Astrocyte (in vitro differentiated cells and primary cell): ENCODE data around the gene HECW1. TPM values are rescaled to one million over a fixed set of nuclear protein-coding genes. Genes with fewer than 3 reads are reported as not detected.
A peak's percentile ranks its signal among the peaks of the same experiment; 100 is the strongest.

Experiments
- DNase-seq: peaks from one replicate; pipeline ENCODE4 v3.0.0-alpha.2; 2010; ENCODE audit warnings: low read depth
- FAIRE-seq: peaks from 2 replicates; lab custom pipeline; 2011; peaks lifted over from hg19 to GRCh38; lab: Jason Lieb, UNC
- H2AFZ ChIP-seq: 2 replicates; pipeline ENCODE4 v1.6.0; 2012; ENCODE audit warnings: low read depth, low read length, inconsistent platforms
- H3K27ac ChIP-seq: 2 replicates; pipeline ENCODE4 v1.5.1; 2011; ENCODE audit warnings: low read depth, low read length, inconsistent platforms
- H3K27me3 ChIP-seq: 2 replicates; pipeline ENCODE4 v1.6.0; 2011; ENCODE audit warnings: low read length, inconsistent platforms; ENCODE audit not compliant: insufficient read depth
- H3K36me3 ChIP-seq: 2 replicates; pipeline ENCODE4 v1.5.1; 2011; ENCODE audit warnings: low read length, inconsistent platforms; ENCODE audit not compliant: insufficient read depth
- H3K4me1 ChIP-seq: 2 replicates; pipeline ENCODE4 v1.5.1; 2011; ENCODE audit warnings: low read length, inconsistent platforms; ENCODE audit not compliant: insufficient read depth
- H3K4me2 ChIP-seq: 2 replicates; pipeline ENCODE4 v1.6.0; 2012; ENCODE audit warnings: low read length, inconsistent platforms
- H3K4me3 ChIP-seq: 2 replicates; pipeline ENCODE4 v1.5.1; 2011; ENCODE audit warnings: low read depth, mild to moderate bottlenecking, low read length, inconsistent platforms; ENCODE audit not compliant: insufficient read depth
- H3K79me2 ChIP-seq: 2 replicates; pipeline ENCODE4 v1.6.0; 2012; ENCODE audit warnings: mild to moderate bottlenecking, low read length, inconsistent platforms; ENCODE audit not compliant: insufficient read depth
- H3K9ac ChIP-seq: 2 replicates; pipeline ENCODE4 v1.6.0; 2012; ENCODE audit warnings: mild to moderate bottlenecking, low read length, inconsistent platforms
- H3K9me3 ChIP-seq: 2 replicates; pipeline ENCODE4 v1.5.1; 2012; ENCODE audit warnings: low read depth, mild to moderate bottlenecking, low read length, inconsistent platforms; ENCODE audit not compliant: insufficient read depth
- H4K20me1 ChIP-seq: 2 replicates; pipeline ENCODE4 v1.6.0; 2012; ENCODE audit warnings: low read length, inconsistent platforms; ENCODE audit not compliant: insufficient read depth
- H3K27ac Mint-ChIP-seq: one replicate; pipeline ENCODE4 v1.8.0; 2021; ENCODE audit warnings: mild to moderate bottlenecking, mixed read lengths; ENCODE audit not compliant: unreplicated experiment
- H3K27me3 Mint-ChIP-seq: one replicate; pipeline ENCODE4 v1.8.0; 2021; ENCODE audit warnings: low read depth, mixed read lengths; ENCODE audit not compliant: unreplicated experiment
- H3K36me3 Mint-ChIP-seq: one replicate; pipeline ENCODE4 v1.8.0; 2021; ENCODE audit warnings: low read depth, mixed read lengths; ENCODE audit not compliant: unreplicated experiment
- H3K4me1 Mint-ChIP-seq: one replicate; pipeline ENCODE4 v1.8.0; 2021; ENCODE audit warnings: low read depth, mixed read lengths; ENCODE audit not compliant: unreplicated experiment
- H3K4me3 Mint-ChIP-seq: one replicate; pipeline ENCODE4 v1.8.0; 2021; ENCODE audit warnings: mild to moderate bottlenecking, moderate library complexity, mixed read lengths; ENCODE audit not compliant: unreplicated experiment
- H3K9me3 Mint-ChIP-seq: one replicate; pipeline ENCODE4 v1.8.0; 2021; ENCODE audit warnings: mild to moderate bottlenecking, mixed read lengths; ENCODE audit not compliant: unreplicated experiment
- CTCF ChIP-seq: IDR thresholded peaks from 2 replicates; pipeline ENCODE4 v1.5.1; 2011; ENCODE audit warnings: low read depth, mild to moderate bottlenecking, inconsistent platforms, low read length, moderate library complexity; ENCODE audit not compliant: insufficient read depth
- EZH2 ChIP-seq: IDR thresholded peaks from 2 replicates; pipeline ENCODE4 v1.6.1; 2012; ENCODE audit warnings: mild to moderate bottlenecking, low read length, inconsistent platforms; ENCODE audit not compliant: insufficient read depth
- total RNA-seq: library from RNA; stranded (reverse); gene quantifications from 2 replicates; pipeline ENCODE4 v1.2.1, GENCODE V29; 2021

Gene HECW1
- total RNA-seq, 1 donor from 2014 or later, result 3.3 TPM

- H3K4me3 Mint-ChIP-seq, result no peak overlapping the region
- Histone ChIP-seq H4K20me1 (no peaks in the 10 kb centered on the region), H3K4me3 (no peak overlapping the region), H3K4me2 (peak overlapping the region; percentile 63), H3K36me3 (no peaks in the 10 kb centered on the region), H3K27me3 (peaks cover 16% of the 10 kb centered on the region), H3K9me3 (no peaks in the 10 kb centered on the region), H3K9ac (no peak overlapping the region), H3K27ac (peak overlapping the region; percentile 34), H3K79me2 (no peaks in the 10 kb centered on the region), H3K4me1 (peaks cover 36% of the 10 kb centered on the region), H2AFZ (no peak overlapping the region)
- TF ChIP-seq CTCF, result no peak
- TF ChIP-seq EZH2, result no peak
- H3K27me3 Mint-ChIP-seq, result peaks cover 2% of the 10 kb centered on the region
- no peaks in the 10 kb centered on the region for H3K36me3 Mint-ChIP-seq
- H3K27ac Mint-ChIP-seq, result no peak overlapping the region
- no peak for DNase-seq
- no peak for FAIRE-seq
- H3K9me3 Mint-ChIP-seq, result no peaks in the 10 kb centered on the region
- peaks cover 47% of the 10 kb centered on the region for H3K4me1 Mint-ChIP-seq
Observed at GRCh38 chr7:43536773-43537172, 424.3 kb downstream of the HECW1 start.

- TF ChIP-seq EZH2 (no peak), CTCF (no peak)
- H3K27ac ChIP-seq, result no peak overlapping the region
- FAIRE-seq, result peak; percentile 93
- no peaks in the 10 kb centered on the region for H3K36me3 Mint-ChIP-seq
- no peak overlapping the region for H3K4me3 Mint-ChIP-seq
- H3K27ac Mint-ChIP-seq, result peak overlapping the region; percentile 50
- H3K4me1 Mint-ChIP-seq, result peaks cover 47% of the 10 kb centered on the region
- no peaks in the 10 kb centered on the region for H3K9me3 ChIP-seq
- peaks cover 36% of the 10 kb centered on the region for H3K4me1 ChIP-seq
- H2AFZ ChIP-seq, result no peak overlapping the region
- no peaks in the 10 kb centered on the region for H4K20me1 ChIP-seq
- peaks cover 13% of the 10 kb centered on the region for H3K27me3 ChIP-seq
- H3K4me2 ChIP-seq, result peak overlapping the region; percentile 21
- no peaks in the 10 kb centered on the region for H3K9me3 Mint-ChIP-seq
- DNase-seq, result peak; percentile 73
- H3K9ac ChIP-seq, result no peak overlapping the region
- H3K4me3 ChIP-seq, result no peak overlapping the region
- no peaks in the 10 kb centered on the region for H3K36me3 ChIP-seq
- peaks cover 2% of the 10 kb centered on the region for H3K27me3 Mint-ChIP-seq
- H3K79me2 ChIP-seq, result no peaks in the 10 kb centered on the region
Observed at GRCh38 chr7:43537765-43538403, 425.4 kb downstream of the HECW1 start.

GRCh38 chr7:43538404-43538771 lies 425.9 kb downstream of the HECW1 start:
- H3K4me3 Mint-ChIP-seq, result no peak overlapping the region
- no peaks in the 10 kb centered on the region for H3K36me3 Mint-ChIP-seq
- Histone ChIP-seq H3K4me3 (no peak overlapping the region), H3K4me2 (no peak overlapping the region), H3K9ac (no peak overlapping the region), H3K4me1 (peaks cover 36% of the 10 kb centered on the region), H3K36me3 (no peaks in the 10 kb centered on the region), H3K9me3 (no peaks in the 10 kb centered on the region), H3K27ac (no peak overlapping the region), H3K79me2 (no peaks in the 10 kb centered on the region), H3K27me3 (peaks cover 9% of the 10 kb centered on the region), H4K20me1 (no peaks in the 10 kb centered on the region), H2AFZ (no peak overlapping the region)
- H3K4me1 Mint-ChIP-seq, result peaks cover 47% of the 10 kb centered on the region
- FAIRE-seq, result no peak
- DNase-seq, result no peak
- peaks cover 2% of the 10 kb centered on the region for H3K27me3 Mint-ChIP-seq
- TF ChIP-seq EZH2 (no peak), CTCF (no peak)
- no peaks in the 10 kb centered on the region for H3K9me3 Mint-ChIP-seq
- H3K27ac Mint-ChIP-seq, result peak overlapping the region; percentile 50
